ENCODE data around the gene LRRC59.

DNA sequence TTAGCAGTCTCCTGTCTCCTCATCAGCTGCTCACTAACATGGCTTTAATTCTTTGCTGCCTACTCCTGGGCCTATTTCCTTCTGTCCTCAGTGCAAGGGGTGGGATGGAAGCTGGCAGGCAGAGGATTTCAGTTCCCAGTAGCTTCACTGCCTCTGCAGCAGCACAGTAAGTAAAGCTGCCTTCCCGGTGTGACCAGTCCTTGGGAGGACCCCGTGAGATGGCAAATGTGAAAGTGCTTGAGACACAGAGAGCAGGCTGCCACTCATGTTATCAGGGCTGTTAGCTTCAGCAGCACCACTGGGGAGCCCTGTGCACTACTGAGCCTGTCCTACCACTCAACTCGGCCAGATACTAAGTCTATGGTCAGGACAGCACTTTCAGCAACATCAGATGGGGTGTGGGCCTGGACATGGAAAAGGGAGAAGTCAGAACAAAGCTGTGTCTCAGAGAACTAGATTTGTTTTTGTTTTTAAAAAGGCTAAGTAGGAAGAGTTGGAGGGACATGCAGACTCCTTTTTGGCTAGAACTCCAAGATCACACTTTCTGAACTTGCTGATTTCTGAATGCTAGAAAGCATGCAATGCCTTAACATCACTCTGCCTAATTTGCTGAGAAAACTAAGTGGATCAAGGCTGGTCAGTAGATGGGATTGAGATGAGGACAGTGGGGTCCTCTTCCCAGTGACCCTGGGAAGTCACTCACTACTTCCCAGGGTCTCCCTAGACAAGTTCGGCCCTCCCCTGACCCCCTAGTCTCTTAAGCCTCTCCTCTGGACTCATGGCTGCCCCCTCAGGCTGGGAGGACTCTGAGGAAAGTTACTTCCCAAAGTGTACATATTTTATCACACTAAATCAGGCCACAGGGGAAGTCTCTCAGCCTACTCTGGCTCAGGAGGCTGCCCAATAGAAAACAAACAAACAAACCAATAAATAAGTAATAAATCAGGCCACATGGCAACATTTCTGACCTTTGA lies 29.8 kb upstream of the LRRC59 start:
- TF ChIP-seq POLR2AphosphoS5 (IDR thresholded peaks at IDR 0.05; ENCODE audit: borderline replicate concordance, low read depth, low read length) = no peak
- no peak for TF ChIP-seq EZH2 (IDR thresholded peaks at IDR 0.05)
- TF ChIP-seq FOXP2 (optimal IDR thresholded peaks at IDR 0.05; ENCODE audit: control extremely low read depth, extremely low read length, insufficient read depth) = no peak
